IMR-90 (cell line): ENCODE data around the gene TNFRSF21.

Experiments
- CTCF ChIP-seq: conservative IDR thresholded peaks from 2 replicates; pipeline ENCODE4 v1.5.1; 2012; ENCODE audit warnings: mild to moderate bottlenecking, low read depth, low read length, improper control_type of control experiment
- ELK1 ChIP-seq: fragments of 150-350 bp; IDR thresholded peaks from 2 replicates; pipeline ENCODE4 v1.6.1; 2016; ENCODE audit warnings: low read depth, mild to moderate bottlenecking, low read length, moderate library complexity, borderline replicate concordance
- POLR2A ChIP-seq: IDR thresholded peaks from 2 replicates; pipeline ENCODE4 v1.6.1; 2012; ENCODE audit warnings: mild to moderate bottlenecking, low read depth, low read length
- RFX5 ChIP-seq: IDR thresholded peaks from 2 replicates; pipeline ENCODE4 v1.8.0; 2012; ENCODE audit warnings: low read depth, mild to moderate bottlenecking, low read length, moderate library complexity
- USF2 ChIP-seq: fragments of 150-350 bp; IDR thresholded peaks from 2 replicates; pipeline ENCODE4 v1.6.1; 2017; ENCODE audit warnings: mild to moderate bottlenecking, antibody characterized with exemption, low read length, low read depth

- TF ChIP-seq POLR2A: no peak
- no peak for TF ChIP-seq CTCF
- TF ChIP-seq RFX5: no peak
- TF ChIP-seq ELK1: no peak
- no peak for TF ChIP-seq USF2
These were observed 58.3 kb downstream of the TNFRSF21 start for GRCh38 chr6:47251396-47251795.
